A549 (cell line): ENCODE data around the gene GUCY1A1.

Experiments
- CEBPB ChIP-seq, 2 experiments: fragments of >200 bp in 1 of 2; sonication (Bioruptor Twin) in 1 of 2; formaldehyde crosslinking in 1 of 2; IDR thresholded peaks; 2 replicates each; pipeline ENCODE4 v1.6.1; 2012 to 2016
- CHD4 ChIP-seq: fragments of 200-600 bp; sonication (generic); IDR thresholded peaks from 2 replicates; pipeline ENCODE4 v1.6.1; 2016; ENCODE audit warnings: antibody characterized with exemption, mild to moderate bottlenecking, borderline replicate concordance
- EP300 ChIP-seq, 2 experiments: fragments of >200 bp; sonication (Bioruptor Twin); formaldehyde crosslinking; IDR thresholded peaks; 2 replicates in 1 of 2; 3 replicates in 1 of 2; pipeline ENCODE4 v1.6.1; 2016 to 2017
- MAFK ChIP-seq: fragments of 450-650 bp; IDR thresholded peaks from 2 replicates; pipeline ENCODE4 v1.6.1; 2014; ENCODE audit not compliant: partially characterized antibody
- MAZ ChIP-seq: fragments of 150-350 bp; IDR thresholded peaks from 2 replicates; pipeline ENCODE4 v1.6.1; 2014; ENCODE audit warnings: antibody characterized with exemption, low read depth, low read length, borderline replicate concordance
- NFE2L2 ChIP-seq: fragments of 150-350 bp; conservative IDR thresholded peaks from 2 replicates; pipeline ENCODE4 v1.6.1; 2014; ENCODE audit warnings: low read length
- PHF8 ChIP-seq: fragments of 200-600 bp; sonication (generic); IDR thresholded peaks from 2 replicates; pipeline ENCODE4 v1.6.1; 2016; ENCODE audit warnings: low read depth, mild to moderate bottlenecking, antibody characterized with exemption, moderate library complexity, borderline replicate concordance
- POLR2A ChIP-seq: IDR thresholded peaks from 2 replicates; pipeline ENCODE4 v1.6.1; 2012; ENCODE audit warnings: mild to moderate bottlenecking, low read length
- RAD21 ChIP-seq, 2 experiments: fragments of >200 bp in 1 of 2; sonication (Bioruptor Twin) in 1 of 2; formaldehyde crosslinking in 1 of 2; IDR thresholded peaks in 1 of 2; conservative IDR thresholded peaks in 1 of 2; 2 replicates in 1 of 2; 3 replicates in 1 of 2; pipeline ENCODE4 v1.6.1; 2012 to 2018; ENCODE audit warnings: inconsistent platforms in 1 of 2
- RFX5 ChIP-seq: fragments of 450-650 bp; IDR thresholded peaks from 2 replicates; pipeline ENCODE4 v1.7.1; 2014; ENCODE audit warnings: antibody characterized with exemption, mild to moderate bottlenecking, moderate library complexity
- RNF2 ChIP-seq: fragments of 200-600 bp; sonication (generic); IDR thresholded peaks from 2 replicates; pipeline ENCODE4 v1.6.1; 2016; ENCODE audit warnings: low read depth, mild to moderate bottlenecking, antibody characterized with exemption, moderate library complexity, borderline replicate concordance
- SREBF2 ChIP-seq: fragments of 450-650 bp; IDR thresholded peaks from 2 replicates; pipeline ENCODE4 v1.6.1; 2014; ENCODE audit warnings: mild to moderate bottlenecking, moderate library complexity
- TF ChIP-seq, protein P1 (sequence below): fragments of 200-600 bp; sonication (generic); IDR thresholded peaks from 2 replicates; pipeline ENCODE4 v1.6.1; 2016; ENCODE audit warnings: antibody characterized with exemption, mild to moderate bottlenecking, moderate library complexity
- TF ChIP-seq, protein P2 (sequence below): fragments of >200 bp; sonication (Bioruptor Twin); formaldehyde crosslinking; IDR thresholded peaks from 3 replicates; pipeline ENCODE4 v1.5.1; 2016

DNA sequence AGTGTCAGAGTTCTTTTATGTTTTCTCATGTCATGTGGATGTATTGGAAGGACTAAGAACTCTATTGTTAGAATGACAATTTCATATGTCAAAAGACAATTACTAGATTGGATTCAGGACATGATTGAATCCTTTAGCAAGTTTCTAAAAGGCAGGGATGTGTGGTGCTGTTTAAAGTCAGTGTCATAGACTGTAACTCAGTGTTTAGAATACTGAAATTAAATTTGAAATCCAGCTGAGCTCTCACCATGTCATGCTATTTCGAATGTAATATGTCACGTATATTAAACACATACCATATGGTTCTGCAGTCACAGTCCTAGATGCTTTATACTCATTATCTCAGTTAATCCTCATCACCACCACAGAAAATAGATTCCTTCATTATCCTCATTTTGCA is 100.0 kb downstream of the GUCY1A1 start:
- TF ChIP-seq, protein P1, sequence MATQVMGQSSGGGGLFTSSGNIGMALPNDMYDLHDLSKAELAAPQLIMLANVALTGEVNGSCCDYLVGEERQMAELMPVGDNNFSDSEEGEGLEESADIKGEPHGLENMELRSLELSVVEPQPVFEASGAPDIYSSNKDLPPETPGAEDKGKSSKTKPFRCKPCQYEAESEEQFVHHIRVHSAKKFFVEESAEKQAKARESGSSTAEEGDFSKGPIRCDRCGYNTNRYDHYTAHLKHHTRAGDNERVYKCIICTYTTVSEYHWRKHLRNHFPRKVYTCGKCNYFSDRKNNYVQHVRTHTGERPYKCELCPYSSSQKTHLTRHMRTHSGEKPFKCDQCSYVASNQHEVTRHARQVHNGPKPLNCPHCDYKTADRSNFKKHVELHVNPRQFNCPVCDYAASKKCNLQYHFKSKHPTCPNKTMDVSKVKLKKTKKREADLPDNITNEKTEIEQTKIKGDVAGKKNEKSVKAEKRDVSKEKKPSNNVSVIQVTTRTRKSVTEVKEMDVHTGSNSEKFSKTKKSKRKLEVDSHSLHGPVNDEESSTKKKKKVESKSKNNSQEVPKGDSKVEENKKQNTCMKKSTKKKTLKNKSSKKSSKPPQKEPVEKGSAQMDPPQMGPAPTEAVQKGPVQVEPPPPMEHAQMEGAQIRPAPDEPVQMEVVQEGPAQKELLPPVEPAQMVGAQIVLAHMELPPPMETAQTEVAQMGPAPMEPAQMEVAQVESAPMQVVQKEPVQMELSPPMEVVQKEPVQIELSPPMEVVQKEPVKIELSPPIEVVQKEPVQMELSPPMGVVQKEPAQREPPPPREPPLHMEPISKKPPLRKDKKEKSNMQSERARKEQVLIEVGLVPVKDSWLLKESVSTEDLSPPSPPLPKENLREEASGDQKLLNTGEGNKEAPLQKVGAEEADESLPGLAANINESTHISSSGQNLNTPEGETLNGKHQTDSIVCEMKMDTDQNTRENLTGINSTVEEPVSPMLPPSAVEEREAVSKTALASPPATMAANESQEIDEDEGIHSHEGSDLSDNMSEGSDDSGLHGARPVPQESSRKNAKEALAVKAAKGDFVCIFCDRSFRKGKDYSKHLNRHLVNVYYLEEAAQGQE: no peak
- TF ChIP-seq POLR2A (no peak), RAD21 (conservative IDR thresholded peaks at IDR 0.05 in 1 of 2, IDR thresholded peaks at IDR 0.05 in 1 of 2) (no peak), CEBPB (IDR thresholded peaks at IDR 0.05) (no peak), MAFK (no peak), CHD4 (no peak), RFX5 (no peak), EP300 (IDR thresholded peaks at IDR 0.05) (no peak), PHF8 (no peak), MAZ (no peak), RNF2 (no peak), NFE2L2 (no peak), SREBF2 (no peak)
- TF ChIP-seq, protein P2, sequence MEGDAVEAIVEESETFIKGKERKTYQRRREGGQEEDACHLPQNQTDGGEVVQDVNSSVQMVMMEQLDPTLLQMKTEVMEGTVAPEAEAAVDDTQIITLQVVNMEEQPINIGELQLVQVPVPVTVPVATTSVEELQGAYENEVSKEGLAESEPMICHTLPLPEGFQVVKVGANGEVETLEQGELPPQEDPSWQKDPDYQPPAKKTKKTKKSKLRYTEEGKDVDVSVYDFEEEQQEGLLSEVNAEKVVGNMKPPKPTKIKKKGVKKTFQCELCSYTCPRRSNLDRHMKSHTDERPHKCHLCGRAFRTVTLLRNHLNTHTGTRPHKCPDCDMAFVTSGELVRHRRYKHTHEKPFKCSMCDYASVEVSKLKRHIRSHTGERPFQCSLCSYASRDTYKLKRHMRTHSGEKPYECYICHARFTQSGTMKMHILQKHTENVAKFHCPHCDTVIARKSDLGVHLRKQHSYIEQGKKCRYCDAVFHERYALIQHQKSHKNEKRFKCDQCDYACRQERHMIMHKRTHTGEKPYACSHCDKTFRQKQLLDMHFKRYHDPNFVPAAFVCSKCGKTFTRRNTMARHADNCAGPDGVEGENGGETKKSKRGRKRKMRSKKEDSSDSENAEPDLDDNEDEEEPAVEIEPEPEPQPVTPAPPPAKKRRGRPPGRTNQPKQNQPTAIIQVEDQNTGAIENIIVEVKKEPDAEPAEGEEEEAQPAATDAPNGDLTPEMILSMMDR: no peak
